ENCODE measurements around the gene IMP4.

Gene IMP4

GRCh38 chr2:130336150-130336876 lies 6.4 kb upstream of the IMP4 start:
- no peak for DNase-seq (ENCODE audit: low read depth, low spot score)

- DNase-seq (ENCODE audit: low read depth, low spot score): no peak
Observed at GRCh38 chr2:130336877-130337734, 5.6 kb upstream of the IMP4 start.

GRCh38 chr2:130337735-130338325 lies 4.9 kb upstream of the IMP4 start:
- DNase-seq (ENCODE audit: low read depth, low spot score): no peak

- no peak for DNase-seq (ENCODE audit: low read depth, low spot score)
Observed at GRCh38 chr2:130338793-130339345, 3.8 kb upstream of the IMP4 start.

GRCh38 chr2:130339885-130340745 lies 2.6 kb upstream of the IMP4 start:
- no peak for DNase-seq (ENCODE audit: low read depth, low spot score)

GRCh38 chr2:130341562-130342019 lies 1.1 kb upstream of the IMP4 start:
- DNase-seq (ENCODE audit: low read depth, low spot score): no peak

GRCh38 chr2:130342020-130342532 lies 621 bp upstream of the IMP4 start:
- DNase-seq (ENCODE audit: low read depth, low spot score): peak; percentile 78

- no peak for DNase-seq (ENCODE audit: low read depth, low spot score)
Observed at GRCh38 chr2:130344578-130344977, 1.9 kb downstream of the IMP4 start.

- DNase-seq (ENCODE audit: low read depth, low spot score): no peak
Observed at GRCh38 chr2:130345091-130345490, 2.4 kb downstream of the IMP4 start.

- DNase-seq (ENCODE audit: low read depth, low spot score): no peak
Observed at GRCh38 chr2:130345611-130346010, 2.9 kb downstream of the IMP4 start.

- no peak for DNase-seq (ENCODE audit: low read depth, low spot score)
Observed at GRCh38 chr2:130346041-130346740, 3.5 kb downstream of the IMP4 start.

GRCh38 chr2:130346741-130347066 lies 4.0 kb downstream of the IMP4 start:
- DNase-seq (ENCODE audit: low read depth, low spot score): no peak

- DNase-seq (ENCODE audit: low read depth, low spot score): no peak
Observed at GRCh38 chr2:130347220-130347925, 4.7 kb downstream of the IMP4 start.

GRCh38 chr2:130349174-130349573 lies 6.5 kb downstream of the IMP4 start:
- no peak for DNase-seq (ENCODE audit: low read depth, low spot score)

- no peak for DNase-seq (ENCODE audit: low read depth, low spot score)
Observed at GRCh38 chr2:130351711-130352110, 9.0 kb downstream of the IMP4 start.

- no peak for DNase-seq (ENCODE audit: low read depth, low spot score)
Observed at GRCh38 chr2:130352237-130352636, 9.5 kb downstream of the IMP4 start.

GRCh38 chr2:130353291-130354138 lies 10.8 kb downstream of the IMP4 start:
- no peak for DNase-seq (ENCODE audit: low read depth, low spot score)

GRCh38 chr2:130354139-130354428 lies 11.4 kb downstream of the IMP4 start:
- no peak for DNase-seq (ENCODE audit: low read depth, low spot score)

- DNase-seq (ENCODE audit: low read depth, low spot score): no peak
Observed at GRCh38 chr2:130355172-130355577, 12.5 kb downstream of the IMP4 start.
